ENCODE results near the gene SYT1.

- TF ChIP-seq CTCF (IDR thresholded peaks at IDR 0.05) = no peak
- no peak for TF ChIP-seq POLR2A (IDR thresholded peaks at IDR 0.05)
These were observed 52.4 kb downstream of the SYT1 start for GRCh38 chr12:78916845-78917480.

Measured in uterus (tissue), 2 donors.